Omental fat pad (tissue), 4 donors: ENCODE data around the gene EVA1C. TPM values are rescaled to one million over a fixed set of nuclear protein-coding genes. Genes with fewer than 3 reads are reported as not detected.
"Not testable (repeated sequence)": the region's sequence is repeated elsewhere in the genome, so short reads cannot be mapped to it uniquely, and the experiment has no call there.

Experiments
- ATAC-seq: fragments of 150-250 bp; one replicate; pipeline ENCODE4 v1.9.1; 2016; ENCODE audit warnings: mild to moderate bottlenecking, moderate library complexity; ENCODE audit not compliant: low FRiP score
- DNase-seq: peaks from one replicate; pipeline ENCODE4 v3.0.0-alpha.2; 2019; ENCODE audit warnings: low spot score
- total RNA-seq, 4 donors: library from RNA; depleted of rRNA; stranded (reverse); fragments of >200 nt; gene quantifications; one replicate each; pipeline ENCODE4 v1.1.0, GENCODE V29; 2016
- TF ChIP-seq, protein P1 (sequence below), 3 donors: fragments of 450-650 bp; IDR thresholded peaks; one replicate each; pipeline ENCODE4 v1.5.1; 2016 to 2017; ENCODE audit warnings: antibody characterized with exemption in 3 of 3, mild to moderate bottlenecking in 3 of 3, moderate library complexity in 2 of 3

The EVA1C gene
- total RNA-seq, 4 donors from 2014 or later: 41.1 to 108 (median 75.9) TPM

DNA sequence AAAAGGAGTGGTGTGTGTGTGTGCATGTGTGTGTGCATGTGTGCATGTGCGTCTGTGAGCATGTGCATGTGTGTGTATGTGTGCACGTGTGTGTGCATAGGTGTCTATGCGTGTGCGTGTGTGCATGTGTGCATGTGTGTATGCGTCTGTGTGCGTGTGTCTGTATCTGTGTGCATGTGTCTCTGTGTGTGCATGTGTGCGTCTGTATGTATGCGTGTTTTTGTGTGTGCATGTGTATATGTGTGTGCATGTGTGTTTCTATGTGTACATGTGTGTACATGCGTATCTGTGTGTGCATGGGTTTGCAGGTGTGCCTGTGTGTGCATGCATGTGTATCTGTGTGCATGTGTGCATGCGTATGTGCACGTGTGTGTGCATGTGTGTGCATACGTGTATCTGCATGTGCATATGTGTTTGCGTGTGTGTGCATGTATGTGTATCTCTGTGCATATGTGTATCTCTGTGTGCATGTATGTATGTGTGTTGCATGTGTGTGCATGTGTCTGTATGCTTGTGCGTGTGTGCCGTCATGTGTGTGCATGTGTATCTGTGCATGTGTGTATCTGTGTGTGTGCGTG lies 94.9 kb downstream of the EVA1C start:
- no peak for ATAC-seq
- TF ChIP-seq, protein P1, sequence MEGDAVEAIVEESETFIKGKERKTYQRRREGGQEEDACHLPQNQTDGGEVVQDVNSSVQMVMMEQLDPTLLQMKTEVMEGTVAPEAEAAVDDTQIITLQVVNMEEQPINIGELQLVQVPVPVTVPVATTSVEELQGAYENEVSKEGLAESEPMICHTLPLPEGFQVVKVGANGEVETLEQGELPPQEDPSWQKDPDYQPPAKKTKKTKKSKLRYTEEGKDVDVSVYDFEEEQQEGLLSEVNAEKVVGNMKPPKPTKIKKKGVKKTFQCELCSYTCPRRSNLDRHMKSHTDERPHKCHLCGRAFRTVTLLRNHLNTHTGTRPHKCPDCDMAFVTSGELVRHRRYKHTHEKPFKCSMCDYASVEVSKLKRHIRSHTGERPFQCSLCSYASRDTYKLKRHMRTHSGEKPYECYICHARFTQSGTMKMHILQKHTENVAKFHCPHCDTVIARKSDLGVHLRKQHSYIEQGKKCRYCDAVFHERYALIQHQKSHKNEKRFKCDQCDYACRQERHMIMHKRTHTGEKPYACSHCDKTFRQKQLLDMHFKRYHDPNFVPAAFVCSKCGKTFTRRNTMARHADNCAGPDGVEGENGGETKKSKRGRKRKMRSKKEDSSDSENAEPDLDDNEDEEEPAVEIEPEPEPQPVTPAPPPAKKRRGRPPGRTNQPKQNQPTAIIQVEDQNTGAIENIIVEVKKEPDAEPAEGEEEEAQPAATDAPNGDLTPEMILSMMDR (IDR thresholded peaks at IDR 0.05): no peak
- no peak for DNase-seq

DNA sequence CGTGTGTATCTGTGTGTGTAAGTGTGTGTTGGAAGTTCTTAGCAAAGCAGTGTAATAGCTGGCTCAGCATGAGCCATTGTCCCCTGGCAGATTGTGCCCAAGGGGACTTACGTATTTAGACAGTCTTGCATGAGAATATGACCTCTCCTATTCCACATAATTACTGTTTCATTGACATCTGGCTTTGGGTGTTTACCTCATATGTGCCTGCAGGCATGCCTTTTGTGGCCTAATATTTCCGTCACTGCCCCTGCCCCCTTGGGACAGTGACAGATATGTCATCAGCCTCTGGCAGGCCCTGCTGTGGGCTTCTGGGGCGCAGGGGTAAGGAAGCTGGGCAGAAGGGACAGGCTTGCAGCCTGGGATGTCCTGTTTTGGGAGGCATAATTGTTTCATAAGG lies 95.5 kb downstream of the EVA1C start:
- not testable (repeated sequence) for DNase-seq

DNA sequence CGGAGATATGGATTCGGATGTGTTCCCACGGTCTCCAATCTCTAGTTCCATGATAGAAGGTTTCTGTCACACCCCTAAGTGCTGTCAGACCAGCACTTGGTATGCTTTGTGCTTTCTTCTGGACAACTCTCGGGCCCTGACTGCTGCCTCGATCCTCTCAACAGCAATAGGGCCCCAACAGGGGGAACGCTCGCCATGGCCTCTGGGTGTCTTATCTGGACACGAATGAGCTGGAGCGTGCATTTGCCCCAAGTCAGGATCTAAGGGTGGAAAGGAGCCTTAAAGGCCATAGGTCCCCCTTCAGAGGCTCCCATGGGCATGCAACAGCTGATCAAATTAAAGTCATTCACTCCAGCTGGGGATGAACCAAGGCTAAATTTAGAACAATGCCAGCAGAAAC lies 96.1 kb downstream of the EVA1C start:
- DNase-seq (no peak), ATAC-seq (no peak)
- TF ChIP-seq, protein P1 (IDR thresholded peaks at IDR 0.05): no peak

More for the DNA sequence above, 95.5 kb downstream of the EVA1C start:
- ATAC-seq: not testable (repeated sequence)

DNA sequence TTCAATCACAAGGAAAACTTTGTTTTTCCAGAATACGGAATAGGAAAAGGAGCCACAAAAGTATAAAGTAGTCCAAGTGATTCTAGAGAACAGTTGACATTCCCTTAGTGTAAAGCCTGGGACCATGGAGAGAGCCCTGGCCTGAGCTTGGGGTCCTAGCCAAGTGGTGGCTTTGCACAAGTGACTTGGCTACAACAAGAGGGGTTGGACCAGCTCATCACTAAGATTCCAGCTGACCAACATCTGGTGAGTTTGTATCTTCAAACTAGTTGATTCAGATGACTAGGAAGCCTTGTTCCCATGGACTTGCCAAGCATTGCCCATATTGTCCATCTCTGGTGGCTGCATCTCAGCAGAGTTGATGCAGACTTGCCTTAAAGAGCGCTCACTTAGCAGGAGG lies 96.5 kb downstream of the EVA1C start:
- DNase-seq: not testable (repeated sequence)

DNA sequence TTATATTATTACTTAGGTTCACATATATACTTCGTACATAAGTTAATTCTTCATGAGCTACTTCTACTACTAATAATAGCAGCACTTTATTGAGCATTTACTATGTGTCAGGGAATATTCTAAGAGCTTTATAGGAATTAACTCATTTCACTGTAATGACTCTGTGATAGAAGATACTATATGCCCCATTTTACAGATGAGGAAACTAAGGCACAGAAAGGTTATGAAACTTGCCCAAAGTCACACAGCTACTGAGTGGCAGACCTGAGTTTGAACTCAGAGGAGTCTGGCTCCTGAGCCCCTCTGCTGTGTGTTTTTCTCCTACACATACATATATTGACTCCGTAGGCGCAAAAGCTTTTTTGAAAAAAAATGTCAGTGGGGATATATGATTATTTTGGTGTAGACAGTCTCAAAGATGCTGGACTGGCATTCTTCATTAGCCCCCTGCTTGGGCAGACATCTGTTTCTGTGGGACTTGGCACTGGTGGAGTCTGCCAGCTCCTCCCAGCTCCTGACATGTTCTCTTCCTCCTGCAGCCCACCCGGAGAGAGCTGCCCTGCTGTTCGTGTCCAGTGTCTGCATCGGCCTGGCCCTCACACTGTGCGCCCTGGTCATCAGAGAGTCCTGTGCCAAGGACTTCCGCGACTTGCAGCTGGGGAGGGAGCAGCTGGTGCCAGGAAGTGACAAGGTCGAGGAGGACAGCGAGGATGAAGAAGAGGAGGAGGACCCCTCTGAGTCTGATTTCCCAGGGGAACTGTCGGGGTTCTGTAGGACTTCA lies 102.0 kb downstream of the EVA1C start:
- TF ChIP-seq, protein P1 (IDR thresholded peaks at IDR 0.05): no peak
- ATAC-seq: no peak
- no peak for DNase-seq

More for the DNA sequence above, 96.5 kb downstream of the EVA1C start:
- not testable (repeated sequence) for ATAC-seq

DNA sequence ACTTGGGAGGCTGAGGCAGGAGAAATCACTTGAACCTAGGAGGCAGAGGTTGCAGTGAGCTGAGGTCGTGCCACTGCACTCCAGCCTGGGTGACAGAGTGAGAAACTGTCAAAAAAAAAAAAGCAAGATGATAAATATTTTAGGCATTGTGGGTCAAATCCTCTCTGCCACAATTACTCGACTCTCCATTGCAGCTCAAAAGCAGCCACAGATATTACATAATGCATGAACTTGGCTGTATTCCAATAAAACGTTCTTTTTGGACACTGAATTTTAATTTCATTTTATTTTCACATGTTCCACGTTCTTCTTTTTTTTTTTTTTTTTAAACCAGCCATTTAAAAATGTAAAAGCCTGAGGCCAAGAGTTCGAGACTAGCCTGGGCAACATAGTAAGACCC lies 103.4 kb downstream of the EVA1C start:
- DNase-seq: no peak
- TF ChIP-seq, protein P1 (IDR thresholded peaks at IDR 0.05): no peak
- no peak for ATAC-seq

DNA sequence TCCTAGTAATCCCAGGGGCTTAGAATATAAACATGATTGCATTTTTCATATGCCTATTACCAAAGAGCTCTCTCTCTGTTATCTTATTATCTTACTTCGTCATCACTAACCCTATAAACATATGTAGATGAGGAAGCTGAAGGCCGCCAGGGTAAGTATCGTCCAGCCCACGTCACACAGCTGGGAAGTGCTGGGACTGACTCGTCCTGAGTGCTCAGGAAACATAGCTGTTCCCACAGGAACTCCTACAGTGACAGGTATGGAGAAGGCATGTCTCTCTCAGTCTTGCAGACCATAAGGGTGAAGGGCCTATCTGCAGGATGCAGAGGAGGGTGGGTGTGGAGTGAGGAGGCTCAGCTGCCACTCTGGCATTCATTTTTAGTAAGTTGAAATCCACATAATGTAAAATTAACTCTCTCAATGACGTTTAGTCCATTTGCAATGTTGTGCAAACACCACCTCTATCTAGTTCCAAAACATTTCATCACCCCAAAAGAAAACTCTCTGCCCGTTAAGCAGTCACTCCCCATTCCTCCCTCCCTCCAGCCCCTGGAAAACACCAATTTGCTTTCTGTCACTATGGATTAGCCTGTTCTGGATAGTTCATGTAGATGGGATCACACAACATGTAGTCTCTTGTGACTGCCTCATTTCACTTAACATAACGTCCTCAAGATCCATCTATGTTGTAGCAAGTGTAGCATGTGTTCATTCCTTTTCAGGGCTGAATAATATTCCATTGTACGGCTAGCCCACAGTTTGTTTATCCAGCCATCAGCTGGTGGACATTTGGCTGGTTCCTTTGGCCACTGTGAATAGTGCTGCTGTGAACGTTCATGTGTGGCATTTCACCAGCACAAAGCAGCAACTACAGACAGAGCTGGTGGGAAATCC lies 104.5 kb downstream of the EVA1C start:
- no peak for DNase-seq
- peak; percentile 47 for ATAC-seq
- TF ChIP-seq, protein P1 (IDR thresholded peaks at IDR 0.05): no peak
